ENCODE results near the gene ZDHHC8.

- no peak for TF ChIP-seq CTCF (IDR thresholded peaks at IDR 0.05)
- no peak for TF ChIP-seq POLR2AphosphoS5 (IDR thresholded peaks at IDR 0.05; ENCODE audit: insufficient read depth in 1 of 2, low read depth in 1 of 2)
- TF ChIP-seq POLR2A (IDR thresholded peaks at IDR 0.05), result no peak
Measured at GRCh38 chr22:20107471-20107901, 24.1 kb upstream of the ZDHHC8 start.

Measured in vagina (tissue), 2 donors.